Hematopoietic multipotent progenitor cell (in vitro differentiated cells): Measurements from ENCODE around the gene PRRT3. TPM values are rescaled to one million over a fixed set of nuclear protein-coding genes. Genes with fewer than 3 reads are reported as not detected.
"Not testable (repeated sequence)": the region's sequence is repeated elsewhere in the genome, so short reads cannot be mapped to it uniquely, and the experiment has no call there.

Experiments
- DNase-seq, 3 donors: peaks; one replicate each; pipeline ENCODE4 v3.0.0-alpha.2; 2011 to 2015; ENCODE audit warnings: low read depth in 2 of 3, low spot score in 2 of 3
- small RNA-seq: library from RNA; depleted of rRNA; stranded (forward); fragments of <200 nt; gene quantifications from one replicate; pipeline ENCODE3, GENCODE V24; 2012
- total RNA-seq: library from RNA; depleted of rRNA; stranded (reverse); fragments of >200 nt; gene quantifications from one replicate; pipeline ENCODE4 v1.2.3, GENCODE V29; 2012

The PRRT3 gene
- total RNA-seq, 1 donor, result 8.1 TPM

DNA sequence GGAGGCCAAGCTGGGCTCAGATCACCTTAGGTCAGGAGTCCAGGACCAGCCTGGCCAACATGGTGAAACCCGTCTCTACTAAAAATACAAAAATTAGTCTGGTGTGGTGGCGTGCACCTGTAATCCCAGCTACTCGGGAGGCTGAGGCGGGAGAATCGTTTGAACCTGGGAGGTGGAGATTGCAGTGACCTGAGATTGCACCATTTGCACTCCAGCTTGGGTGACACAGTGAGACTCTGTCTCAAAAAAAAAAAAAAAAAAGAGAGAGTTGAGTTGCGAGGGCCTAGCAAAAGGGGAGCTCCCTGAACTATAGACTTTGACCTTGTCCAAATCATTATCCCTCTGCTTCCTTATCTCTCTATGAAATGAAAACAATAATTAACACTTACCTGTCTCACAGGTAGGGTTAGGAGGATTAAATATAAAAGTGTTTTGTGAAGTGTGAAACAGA, 51.2 kb downstream of the PRRT3 start:
- not testable (repeated sequence) for DNase-seq

DNA sequence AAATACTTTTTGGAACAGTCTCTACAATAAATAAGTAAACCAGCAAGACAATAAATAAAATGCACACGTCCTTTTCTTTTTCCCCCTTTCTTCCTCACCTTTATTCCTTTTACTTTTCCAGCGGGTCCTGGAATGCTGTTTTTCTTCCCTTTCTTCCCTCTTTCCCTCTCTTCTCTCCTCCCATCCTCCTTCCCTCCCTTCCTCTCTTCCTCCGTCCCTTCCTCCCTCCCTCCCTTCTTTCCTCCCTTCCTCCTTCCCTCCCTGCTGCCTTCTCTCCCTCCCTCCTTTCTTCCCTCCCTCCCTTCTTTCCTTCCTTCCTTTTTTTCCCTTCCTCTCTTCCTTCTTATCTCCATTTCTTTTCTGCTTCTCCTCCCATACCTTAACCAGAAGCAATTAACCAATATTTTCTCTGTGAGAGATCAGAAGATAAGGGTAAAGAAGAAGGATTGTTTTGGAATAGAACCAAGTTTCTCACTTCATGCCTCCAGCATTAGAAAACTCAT, 52.9 kb downstream of the PRRT3 start:
- no peak for DNase-seq

DNA sequence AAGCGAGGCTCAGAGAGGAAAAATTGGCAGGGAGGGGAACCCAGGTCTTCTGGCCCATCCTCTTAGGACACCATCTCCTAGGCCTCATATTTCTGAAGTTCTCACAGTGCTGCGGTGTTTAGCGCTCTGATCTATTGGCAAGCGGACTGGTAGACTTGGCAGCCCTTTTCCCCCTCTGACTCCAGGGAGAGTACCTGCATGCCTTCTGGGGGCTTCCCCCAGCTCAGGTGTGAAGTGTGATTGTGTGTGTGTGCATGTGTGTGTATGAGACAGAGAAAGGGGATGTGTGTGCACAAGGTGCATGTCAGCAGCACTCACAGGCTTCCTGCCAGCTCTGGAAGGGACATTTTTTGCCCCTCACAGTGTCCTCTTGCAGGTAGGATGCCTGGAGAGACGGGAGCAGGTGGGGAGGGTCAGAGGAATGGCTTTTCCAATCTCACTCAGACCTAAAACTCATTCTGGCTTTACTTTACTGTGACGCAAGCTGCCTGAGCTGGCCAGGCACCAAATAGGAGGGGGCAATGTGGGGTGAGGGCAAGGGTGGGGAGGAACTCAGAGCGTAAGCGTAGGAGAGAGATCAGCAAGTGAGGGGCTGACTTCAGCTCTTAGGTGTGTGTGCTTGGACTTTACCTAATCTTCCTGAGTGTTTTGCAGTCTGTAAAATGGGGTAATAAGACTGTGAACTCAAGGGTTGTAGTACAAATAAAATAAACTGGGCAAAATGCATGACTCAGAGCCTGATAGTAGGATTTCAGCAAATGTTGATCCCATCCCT, 53.6 kb downstream of the PRRT3 start:
- DNase-seq, result no peak

DNA sequence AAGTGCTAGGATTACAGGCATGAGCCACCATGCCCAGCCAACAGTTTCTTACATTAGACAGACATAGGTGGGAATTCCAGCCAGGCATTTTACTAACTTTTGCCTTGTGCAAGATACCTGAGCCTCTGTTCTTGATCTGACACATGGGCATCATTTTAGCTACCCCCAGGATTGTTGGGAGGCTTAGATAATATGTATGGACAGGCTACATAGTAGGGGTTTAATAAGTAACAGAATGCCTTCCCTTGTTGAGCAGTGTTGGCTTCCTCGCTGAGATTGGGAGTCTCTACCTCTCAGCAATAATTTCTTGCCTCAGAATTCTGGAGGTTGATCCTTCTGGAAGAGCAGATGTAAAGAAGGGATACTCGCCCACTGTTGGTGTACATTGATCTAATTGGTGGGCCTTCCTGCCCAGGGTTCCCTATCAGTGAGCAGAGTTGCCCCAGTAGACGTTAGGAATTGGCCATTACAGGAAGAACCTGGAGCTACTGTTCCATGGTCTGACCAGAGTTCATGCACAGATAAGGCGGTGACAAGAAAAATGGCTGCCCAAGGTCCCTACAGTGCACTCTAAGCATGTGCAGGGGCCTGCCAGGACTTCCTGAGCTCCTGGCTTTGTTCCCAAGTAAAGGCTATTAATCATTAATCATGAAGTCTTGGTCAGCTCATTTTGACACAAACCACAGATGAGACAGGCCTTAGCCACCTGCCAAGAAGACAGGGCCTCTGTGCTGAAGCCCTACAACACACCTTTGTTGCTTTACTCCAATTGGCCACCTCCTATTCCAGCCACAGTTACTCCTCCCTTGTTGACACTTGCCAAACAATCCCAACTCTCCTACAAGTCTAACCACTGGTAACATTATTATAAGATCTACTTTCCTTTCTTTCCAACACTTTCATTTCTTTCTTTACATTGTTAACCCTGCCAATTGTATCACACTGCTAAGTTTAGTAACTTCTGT, 54.5 kb downstream of the PRRT3 start:
- DNase-seq, result no peak

DNA sequence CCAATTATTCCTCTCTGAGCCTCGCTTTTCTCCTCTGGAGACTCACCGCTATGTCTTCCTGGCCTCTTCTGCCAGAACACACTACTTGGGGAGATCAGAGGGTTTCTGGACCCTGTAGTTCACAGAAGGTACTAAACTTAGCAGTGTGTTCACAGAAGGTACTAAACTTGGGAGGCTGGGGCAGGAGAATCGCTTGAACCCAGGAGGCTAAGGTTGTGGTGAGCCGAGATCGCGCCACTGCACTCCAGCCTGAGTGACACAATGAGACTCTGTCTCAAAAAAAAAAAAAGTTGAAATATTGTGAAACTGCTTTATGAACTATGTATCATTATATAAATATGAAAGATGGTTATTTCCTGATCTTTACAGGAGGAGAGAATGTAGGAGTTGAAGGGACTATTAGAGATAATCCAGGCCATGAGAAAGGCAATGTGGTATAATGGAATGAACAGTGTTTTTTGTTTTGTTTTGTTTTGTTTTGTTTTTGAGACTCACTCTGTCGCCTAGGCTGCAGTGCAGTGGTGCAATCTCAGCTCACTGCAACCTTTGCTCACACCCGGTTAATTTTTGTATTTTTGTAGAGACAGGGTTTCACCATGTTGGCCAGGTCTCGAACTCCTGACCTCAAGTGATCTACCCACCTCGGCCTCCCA, 55.3 kb downstream of the PRRT3 start:
- not testable (repeated sequence) for DNase-seq

DNA sequence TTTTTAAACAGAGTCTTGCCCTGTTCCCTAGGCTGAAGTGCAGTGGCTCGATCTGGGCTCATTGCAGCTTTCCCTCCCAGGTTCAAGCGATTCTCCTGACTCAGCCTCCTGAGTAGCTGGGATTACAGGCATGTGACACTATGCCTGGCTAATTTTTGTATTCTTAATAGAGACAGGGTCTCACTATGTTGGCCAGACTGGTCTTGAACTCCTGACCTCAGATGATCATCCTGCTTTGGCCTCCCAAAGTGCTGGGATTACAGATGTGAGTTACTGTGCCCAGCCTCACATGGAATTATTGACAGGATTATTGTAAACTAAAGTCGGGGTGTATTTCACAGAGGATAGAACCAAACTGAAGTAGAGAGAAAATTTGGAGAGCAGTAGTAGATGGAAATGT, 56.5 kb downstream of the PRRT3 start:
- DNase-seq, result not testable (repeated sequence)

Small RNA genes lying within 50 kb of the gene (small RNA-seq; reads per million reads assigned to genes)
- gene CYCSP10 (not detected), gene RNU6-882P (not detected)

Other genes starting within 250 kb of the PRRT3 start
- 0.81 TPM for gene CPNE9, start 248.6 kb downstream of the PRRT3 start, total RNA-seq
- 62.2 TPM for gene BRPF1, start 220.7 kb downstream of the PRRT3 start, total RNA-seq
- 30.7 TPM for gene OGG1, start 202.5 kb downstream of the PRRT3 start, total RNA-seq
- gene CAMK1, start 182.5 kb downstream of the PRRT3 start, total RNA-seq, result 1.1 TPM
- gene TADA3, start 159.9 kb downstream of the PRRT3 start, total RNA-seq, result 41.5 TPM
- gene ARPC4, start 159.3 kb downstream of the PRRT3 start, total RNA-seq, result 184 TPM
- gene TTLL3, start 142.1 kb downstream of the PRRT3 start, total RNA-seq, result 35.3 TPM
- 42.8 TPM for gene RPUSD3, start 108.4 kb downstream of the PRRT3 start, total RNA-seq
- under 0.01 TPM for gene CIDEC, start 72.2 kb downstream of the PRRT3 start, total RNA-seq
- gene JAGN1, start 61.8 kb downstream of the PRRT3 start, total RNA-seq, result 41.5 TPM
- 1.9 TPM for gene IL17RE, start 49.6 kb downstream of the PRRT3 start, total RNA-seq
- 31.2 TPM for gene IL17RC, start 35.3 kb downstream of the PRRT3 start, total RNA-seq
- 22.1 TPM for gene CRELD1, start 18.6 kb downstream of the PRRT3 start, total RNA-seq
- gene EMC3, start 34.4 kb upstream of the PRRT3 start, total RNA-seq, result 37.4 TPM
- gene FANCD2, start 74.0 kb upstream of the PRRT3 start, total RNA-seq, result 8.9 TPM
- not detected for gene FANCD2OS, start 155.8 kb upstream of the PRRT3 start, total RNA-seq
- 76.5 TPM for gene BRK1, start 163.3 kb upstream of the PRRT3 start, total RNA-seq
- gene VHL, start 189.4 kb upstream of the PRRT3 start, total RNA-seq, result 41.2 TPM
- gene IRAK2, start 212.5 kb upstream of the PRRT3 start, total RNA-seq, result 4.8 TPM